H1 (cell line): ENCODE data around the gene RIBC2. TPM values are rescaled to one million over a fixed set of nuclear protein-coding genes. Genes with fewer than 3 reads are reported as not detected.
A peak's percentile ranks its signal among the peaks of the same experiment; 100 is the strongest.

Experiments used
- CTCF ChIA-PET: fragments of 300-600 bp; sonication (Branson Sonifier 250); formaldehyde crosslinking; loops from one replicate; lab custom pipeline; 2021; ENCODE audit not compliant: partially characterized antibody; lab: Charles Lee
- POLR2A ChIA-PET: fragments of 300-600 bp; sonication (Branson Sonifier 250); formaldehyde crosslinking; loops from one replicate; lab custom pipeline; 2021; ENCODE audit warnings: inconsistent platforms; ENCODE audit not compliant: partially characterized antibody; lab: Charles Lee
- DNase-seq, 2 experiments: peaks; one replicate each; pipeline versions ENCODE4 v3.0.0 to v3.0.0-alpha.2; 2010 to 2022; ENCODE audit warnings: low spot score in 2 of 2, low read depth in 1 of 2, mixed read lengths in 1 of 2
- FAIRE-seq: peaks from 2 replicates; lab custom pipeline; 2011; peaks lifted over from hg19 to GRCh38; lab: Jason Lieb, UNC
- H2AFZ ChIP-seq: 2 replicates; pipeline ENCODE4 v1.8.1; 2012; ENCODE audit warnings: low read length, inconsistent platforms
- H2AK5ac ChIP-seq: 2 replicates; pipeline ENCODE4 v1.6.1; 2013; ENCODE audit warnings: low read depth, low read length
- H2BK120ac ChIP-seq: replicated peaks from 2 replicates; pipeline ENCODE3; 2013; ENCODE audit warnings: low read depth, low read length, inconsistent platforms
- H2BK12ac ChIP-seq: 2 replicates; pipeline ENCODE4 v1.6.1; 2013; ENCODE audit warnings: low read depth, low read length
- H2BK15ac ChIP-seq: 2 replicates; pipeline ENCODE4 v1.6.1; 2013; ENCODE audit warnings: low read length
- H2BK20ac ChIP-seq: 2 replicates; pipeline ENCODE4 v1.6.1; 2013; ENCODE audit warnings: low read length
- H2BK5ac ChIP-seq: 2 replicates; pipeline ENCODE4 v1.6.1; 2013; ENCODE audit warnings: low read depth, low read length
- H3K14ac ChIP-seq: 2 replicates; pipeline ENCODE4 v1.6.1; 2013; ENCODE audit warnings: inconsistent platforms; ENCODE audit not compliant: insufficient read length
- H3K18ac ChIP-seq: 2 replicates; pipeline ENCODE4 v1.6.1; 2013; ENCODE audit warnings: low read length; ENCODE audit errors: extremely low read depth
- H3K23ac ChIP-seq: 2 replicates; pipeline ENCODE4 v1.6.1; 2013; ENCODE audit warnings: inconsistent platforms; ENCODE audit not compliant: insufficient read length
- H3K23me2 ChIP-seq: 2 replicates; pipeline ENCODE4 v1.6.1; 2013; ENCODE audit warnings: low read depth, low read length
- H3K27ac ChIP-seq: 2 replicates; pipeline ENCODE4 v1.6.1; 2011; ENCODE audit warnings: low read depth, low read length, inconsistent platforms
- H3K27me3 ChIP-seq, 4 experiments: replicated peaks in 1 of 4; 1 replicate in 1 of 4; 2 replicates in 3 of 4; pipeline versions ENCODE4 v1.6.1 to v1.8.1; 2011 to 2013; ENCODE audit warnings: low read length in 3 of 4, mild to moderate bottlenecking in 3 of 4, inconsistent platforms in 2 of 4, mixed read lengths in 2 of 4, moderate library complexity in 1 of 4; ENCODE audit not compliant: control insufficient read depth in 3 of 4, insufficient read depth in 3 of 4; ENCODE audit errors: extremely low read depth in 1 of 4
- H3K36me3 ChIP-seq, 4 experiments: 2 replicates each; pipeline versions ENCODE4 v1.6.1 to v1.8.1; 2011 to 2013; ENCODE audit warnings: mild to moderate bottlenecking in 4 of 4, low read length in 3 of 4, moderate library complexity in 2 of 4, control low read depth in 1 of 4, inconsistent platforms in 1 of 4; ENCODE audit not compliant: insufficient read depth in 4 of 4, control insufficient read depth in 2 of 4
- H3K4ac ChIP-seq: replicated peaks from 2 replicates; pipeline ENCODE3; 2013; ENCODE audit warnings: low read length, low read depth, mixed read lengths, inconsistent platforms; ENCODE audit not compliant: insufficient read length
- H3K4me1 ChIP-seq, 4 experiments: replicated peaks in 1 of 4; 1 replicate in 1 of 4; 2 replicates in 3 of 4; pipeline versions ENCODE4 v1.6.1 to v1.8.1; 2011 to 2013; ENCODE audit warnings: low read length in 3 of 4, inconsistent platforms in 2 of 4, mixed read lengths in 1 of 4; ENCODE audit not compliant: insufficient read depth in 4 of 4, control insufficient read depth in 3 of 4
- H3K4me2 ChIP-seq, 2 experiments: 2 replicates each; pipeline versions ENCODE4 v1.6.1 to v1.8.1; 2011 to 2013; ENCODE audit warnings: low read depth in 2 of 2, low read length in 2 of 2, control low read depth in 1 of 2, inconsistent platforms in 1 of 2, mild to moderate bottlenecking in 1 of 2; ENCODE audit not compliant: insufficient read depth in 1 of 2
- H3K4me3 ChIP-seq, 4 experiments: fragments of 200-600, 300-600 bp in 1 of 4; sonication (generic), shearing (Covaris generic), sonication (Bioruptor Twin) in 1 of 4; 2 replicates each; pipeline versions ENCODE4 v1.5.1 to v1.8.1; 2011 to 2016; ENCODE audit warnings: low read length in 4 of 4, low read depth in 3 of 4, control low read depth in 2 of 4, inconsistent platforms in 2 of 4, mild to moderate bottlenecking in 2 of 4, mixed read lengths in 1 of 4, moderate library complexity in 1 of 4; ENCODE audit not compliant: insufficient read depth in 2 of 4; ENCODE audit errors: extremely low read depth in 1 of 4
- H3K56ac ChIP-seq: replicated peaks from 2 replicates; pipeline ENCODE3; 2013; ENCODE audit warnings: low read depth, mild to moderate bottlenecking, mixed read lengths, low read length, inconsistent platforms; ENCODE audit not compliant: insufficient read length
- H3K79me1 ChIP-seq: 2 replicates; pipeline ENCODE4 v1.6.1; 2013; ENCODE audit warnings: low read depth, low read length, control low read depth
- H3K79me2 ChIP-seq, 2 experiments: 2 replicates each; pipeline versions ENCODE4 v1.6.1 to v1.8.1; 2012 to 2013; ENCODE audit warnings: low read length in 2 of 2, mild to moderate bottlenecking in 2 of 2, inconsistent platforms in 1 of 2; ENCODE audit not compliant: insufficient read depth in 2 of 2, control insufficient read depth in 1 of 2
- H3K9ac ChIP-seq, 4 experiments: replicated peaks in 1 of 4; 1 replicate in 1 of 4; 2 replicates in 3 of 4; pipeline versions ENCODE4 v1.6.1 to v1.8.1; 2011 to 2013; ENCODE audit warnings: low read depth in 3 of 4, low read length in 3 of 4, control low read depth in 2 of 4, mild to moderate bottlenecking in 2 of 4, moderate library complexity in 2 of 4, inconsistent platforms in 1 of 4; ENCODE audit errors: extremely low read depth in 1 of 4
- H3K9me3 ChIP-seq, 2 experiments: 2 replicates each; pipeline versions ENCODE4 v1.6.1 to v1.8.1; 2012 to 2013; ENCODE audit warnings: mild to moderate bottlenecking in 2 of 2, moderate library complexity in 2 of 2, control low read depth in 1 of 2, inconsistent platforms in 1 of 2, low read depth in 1 of 2, low read length in 1 of 2, mixed read lengths in 1 of 2; ENCODE audit not compliant: insufficient read depth in 2 of 2
- H4K20me1 ChIP-seq, 2 experiments: replicated peaks in 1 of 2; 2 replicates each; pipeline versions ENCODE3 to v1.8.1; 2011 to 2013; ENCODE audit warnings: inconsistent platforms in 2 of 2, low read length in 2 of 2, mild to moderate bottlenecking in 1 of 2; ENCODE audit not compliant: insufficient read depth in 2 of 2, control insufficient read depth in 1 of 2
- H4K5ac ChIP-seq: 2 replicates; pipeline ENCODE4 v1.6.1; 2013; ENCODE audit warnings: low read length, low read depth, mixed read lengths, inconsistent platforms; ENCODE audit not compliant: insufficient read length
- H4K8ac ChIP-seq: 2 replicates; pipeline ENCODE4 v1.8.0; 2013; ENCODE audit warnings: mild to moderate bottlenecking, moderate library complexity, low read length, inconsistent platforms; ENCODE audit not compliant: insufficient read depth; ENCODE audit errors: extremely low read depth
- H4K91ac ChIP-seq: replicated peaks from 2 replicates; pipeline ENCODE3; 2013; ENCODE audit warnings: low read length, mixed read lengths, inconsistent platforms; ENCODE audit not compliant: insufficient read length
- BRCA1 ChIP-seq: IDR thresholded peaks from 2 replicates; pipeline ENCODE4 v1.6.1; 2012; ENCODE audit warnings: low read depth, low read length, improper control_type of control experiment
- CHD1 ChIP-seq: IDR thresholded peaks from 2 replicates; pipeline ENCODE4 v1.6.1; 2012; ENCODE audit warnings: low read depth, low read length, improper control_type of control experiment
- CHD2 ChIP-seq: IDR thresholded peaks from 2 replicates; pipeline ENCODE4 v1.6.1; 2012; ENCODE audit warnings: low read length, improper control_type of control experiment
- EZH2 ChIP-seq: fragments of 200-600 bp; sonication (generic); IDR thresholded peaks from 2 replicates; pipeline ENCODE4 v1.7.1; 2012; ENCODE audit warnings: low read depth, mild to moderate bottlenecking, moderate library complexity, low read length, inconsistent platforms; ENCODE audit not compliant: severe bottlenecking
- HDAC2 ChIP-seq, 2 experiments: fragments of 300-600 bp in 1 of 2; sonication (generic) in 1 of 2; IDR thresholded peaks; 2 replicates each; pipeline ENCODE4 v1.6.1; 2011 to 2012; ENCODE audit warnings: low read depth in 2 of 2, low read length in 2 of 2, mild to moderate bottlenecking in 2 of 2, moderate library complexity in 2 of 2, borderline replicate concordance in 1 of 2, inconsistent platforms in 1 of 2
- KDM4A ChIP-seq: IDR thresholded peaks from one replicate; pipeline ENCODE4 v1.7.1; 2012; ENCODE audit warnings: low read depth, mild to moderate bottlenecking, moderate library complexity, low read length, inconsistent platforms; ENCODE audit not compliant: severe bottlenecking
- KDM5A ChIP-seq: fragments of 200-600 bp; IDR thresholded peaks from 2 replicates; pipeline ENCODE4 v1.7.1; 2012; ENCODE audit warnings: mild to moderate bottlenecking, low read length, inconsistent platforms, mixed read lengths
- RNF2 ChIP-seq: fragments of 200-900, 300-1000 bp; sonication (generic); IDR thresholded peaks from 2 replicates; pipeline ENCODE4 v1.7.1; 2016; ENCODE audit warnings: borderline replicate concordance, low read depth, mild to moderate bottlenecking, antibody characterized with exemption, low read length; ENCODE audit not compliant: poor library complexity, severe bottlenecking; ENCODE audit errors: missing control alignments
- RXRA ChIP-seq: IDR thresholded peaks from 2 replicates; pipeline ENCODE4 v1.6.1; 2011; ENCODE audit warnings: low read depth, mild to moderate bottlenecking, low read length, moderate library complexity; ENCODE audit not compliant: insufficient read depth
- SP1 ChIP-seq: IDR thresholded peaks from 2 replicates; pipeline ENCODE4 v1.6.1; 2011; ENCODE audit warnings: low read depth, low read length
- SUZ12 ChIP-seq: fragments of 200-600 bp; sonication (generic); IDR thresholded peaks from 2 replicates; pipeline ENCODE4 v1.6.1; 2012; ENCODE audit warnings: mild to moderate bottlenecking, inconsistent platforms, low read length, moderate library complexity, mixed read lengths
- TAF1 ChIP-seq: IDR thresholded peaks from 2 replicates; pipeline ENCODE4 v1.6.1; 2011; ENCODE audit warnings: mild to moderate bottlenecking, low read depth, low read length
- TBP ChIP-seq: IDR thresholded peaks from 2 replicates; pipeline ENCODE4 v1.6.1; 2011; ENCODE audit warnings: low read depth, low read length, improper control_type of control experiment
- WGBS, 2 experiments: shearing (Covaris generic) in 1 of 2; methylation state at CpG; one replicate each; pipeline versions ENCODE4 v1.1.6 to v1.1.7; 2013 to 2015; ENCODE audit warnings: low lambda C conversion rate in 2 of 2, mixed read lengths in 2 of 2, inconsistent platforms in 1 of 2, low coverage in 1 of 2, missing lambda C conversion rate in 1 of 2; ENCODE audit not compliant: insufficient replicate concordance in 2 of 2, insufficient coverage in 1 of 2, insufficient read length in 1 of 2; ENCODE audit errors: extremely low coverage in 1 of 2, missing lambda C conversion rate in 1 of 2; 5-methylcytosine and 5-hydroxymethylcytosine counted together
- polyA plus RNA-seq, 7 experiments: library from polyadenylated mRNA; depleted of rRNA in 3 of 7; stranded (reverse) in 5 of 7; unstranded in 2 of 7; fragments of >200 nt in 5 of 7; fragments of 200-250 nt in 2 of 7; gene quantifications; 1 replicate in 5 of 7; 2 replicates in 1 of 7; 4 replicates in 1 of 7; pipeline versions ENCODE4 v1.2.1 to v1.2.3, GENCODE V29; 2011 to 2013; ENCODE audit warnings: missing spikeins in 2 of 7, mixed read lengths in 2 of 7
- total RNA-seq: library from RNA; stranded (reverse); fragmentation: NEBNext Ultra II Directional; extraction: Animal tissue kit (Norgen Biotek cat#: 25700); gene quantifications from 2 replicates; pipeline ENCODE4 v1.2.1, GENCODE V29; 2021

RIBC2 gene
- total and polyA plus RNA-seq, 2 of the 8 experiments (the other 6 are each of a cell fraction or from before 2014, with no cell fraction given) = 0.79 to 2.1 TPM

DNA sequence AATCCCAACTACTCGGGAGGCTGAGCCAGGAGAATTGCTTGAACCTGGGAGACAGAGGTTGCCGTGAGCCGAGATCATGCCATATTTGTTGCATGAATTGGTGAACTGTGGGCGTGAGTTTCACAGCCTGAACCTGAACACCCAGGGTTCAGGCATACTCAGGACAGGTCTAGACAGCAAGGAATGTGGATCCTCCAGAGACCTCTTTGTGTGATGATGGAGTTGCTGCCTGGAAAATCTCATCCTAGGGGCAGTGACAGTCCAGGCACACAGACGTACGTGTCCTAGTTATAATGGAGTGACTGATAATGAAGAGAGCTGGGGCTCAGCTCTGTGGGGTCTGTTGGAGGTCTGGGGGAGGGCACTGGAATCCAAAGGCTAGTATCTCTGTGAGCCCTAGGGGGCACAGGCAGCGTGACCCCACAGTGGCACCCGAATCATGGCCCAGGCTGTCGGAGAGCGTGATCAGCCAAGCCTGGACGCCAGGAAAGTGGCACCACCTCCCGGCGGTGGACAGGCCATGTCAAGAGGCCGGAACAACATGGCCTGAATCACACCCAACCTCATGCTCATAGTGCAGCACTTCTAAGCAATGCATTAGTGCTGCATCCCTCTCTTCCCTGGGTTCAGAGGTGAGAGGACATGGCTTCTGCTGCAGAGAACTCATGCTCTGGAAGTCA is 31.7 kb downstream of the RIBC2 start:
- Histone ChIP-seq H2BK15ac (no peak overlapping the region), H3K18ac (no peak overlapping the region), H3K56ac (no peak overlapping the region), H2AK5ac (0 out of 2 replicates have a peak overlapping the region, but pooled peaks have one; percentile 17), H2AFZ (no peak overlapping the region), H2BK5ac (no peak overlapping the region), H4K91ac (no peak overlapping the region), H3K4ac (no peak overlapping the region), H3K4me1 (no peaks in the 10 kb centered on the region; a peak in 2 of 7 replicates), H4K20me1 (no peaks in the 10 kb centered on the region), H2BK120ac (no peak overlapping the region), H3K36me3 (no peaks in the 10 kb centered on the region), H3K27ac (no peak overlapping the region), H2BK20ac (no peak overlapping the region), H3K9ac (no peak overlapping the region), H2BK12ac (no peak overlapping the region), H4K8ac (peak overlapping the region; percentile 35; the same call in 1 of the 2 replicates), H3K4me3 (no peak overlapping the region), H3K23me2 (no peaks in the 10 kb centered on the region), H3K9me3 (no peaks in the 10 kb centered on the region), H3K79me2 (no peaks in the 10 kb centered on the region), H3K23ac (no peak overlapping the region), H3K27me3 (no peaks in the 10 kb centered on the region), H3K4me2 (no peak overlapping the region), H4K5ac (no peak overlapping the region), H3K79me1 (no peaks in the 10 kb centered on the region), H3K14ac (no peak overlapping the region)
- no peak for FAIRE-seq
- POLR2A ChIA-PET = no interaction called here
- CTCF ChIA-PET = interaction anchor here (1.2 to 6.5 kb wide), 4 partner anchors 18 to 177 kb away, joined by 3 to 30 read pairs (median 4); no protein-coding TSS in a partner anchor
- 95% methylated on average over 12 of the region's 14 CpGs; no CpG with 5 or more reads in 1 of the 2 experiments for WGBS, 2 experiments
- DNase-seq = no peak
- TF ChIP-seq TBP (no peak), BRCA1 (no peak), CHD1 (no peak), CHD2 (no peak), SUZ12 (no peak), RNF2 (no peak), RXRA (no peak), EZH2 (no peak), TAF1 (no peak), HDAC2 (IDR thresholded peaks at IDR 0.05; ENCODE audit: borderline replicate concordance in 1 of 2, low read depth in 2 of 2, low read length in 2 of 2) (no peak), KDM5A (no peak), KDM4A (no peak), SP1 (no peak)
